Mammary epithelial cell (primary cell): Measurements from ENCODE around the gene ADAMTS9.
"Not testable (repeated sequence)": the region's sequence is repeated elsewhere in the genome, so short reads cannot be mapped to it uniquely, and the experiment has no call there.

Source experiments
- CTCF ChIP-seq, 2 donors: IDR thresholded peaks in 1 of 2; conservative IDR thresholded peaks in 1 of 2; 2 replicates each; pipeline ENCODE4 v1.5.1; 2011 to 2012; ENCODE audit warnings: inconsistent platforms in 2 of 2, low read length in 2 of 2, mild to moderate bottlenecking in 2 of 2, control low read depth in 1 of 2, low read depth in 1 of 2; ENCODE audit not compliant: insufficient read depth in 1 of 2; ENCODE audit errors: extremely low read depth in 1 of 2
- EZH2 ChIP-seq: IDR thresholded peaks from 2 replicates; pipeline ENCODE4 v1.6.1; 2012; ENCODE audit warnings: low read length, inconsistent platforms, borderline replicate concordance

- TF ChIP-seq CTCF (conservative IDR thresholded peaks at IDR 0.05 in 1 of 2, IDR thresholded peaks at IDR 0.05 in 1 of 2; ENCODE audit: extremely low read depth in 1 of 2, insufficient read depth in 1 of 2, low read depth in 1 of 2, low read length in 2 of 2); EZH2: not testable (repeated sequence)
Measured at GRCh38 chr3:64545239-64545638, 142.6 kb downstream of the ADAMTS9 start.
